GM23248 (cell line): Measurements from ENCODE around the gene IFNLR1. TPM values are rescaled to one million over a fixed set of nuclear protein-coding genes. Genes with fewer than 3 reads are reported as not detected.

Source experiments
- DNase-seq: peaks from one replicate; pipeline ENCODE4 v3.0.0-alpha.2; 2015
- H2AFZ ChIP-seq: fragments of 200-600 bp; sonication (generic); 2 replicates; pipeline ENCODE4 v1.6.1; 2016; ENCODE audit warnings: antibody characterized with exemption
- H3F3A ChIP-seq: fragments of 200-600 bp; sonication (generic); 2 replicates; pipeline ENCODE4 v1.6.1; 2016; ENCODE audit warnings: mild to moderate bottlenecking, antibody characterized with exemption, mixed run types; ENCODE audit not compliant: insufficient read depth
- H3K27ac ChIP-seq: fragments of 200-600 bp; sonication (generic); 2 replicates; pipeline ENCODE4 v1.5.1; 2016; ENCODE audit warnings: mild to moderate bottlenecking
- H3K27me3 ChIP-seq: fragments of 200-600 bp; sonication (generic); replicated peaks from 2 replicates; pipeline ENCODE4 v1.6.1; 2016; ENCODE audit warnings: mild to moderate bottlenecking; ENCODE audit not compliant: insufficient read depth
- H3K36me3 ChIP-seq: fragments of 200-600 bp; sonication (generic); 2 replicates; pipeline ENCODE4 v1.6.1; 2016; ENCODE audit warnings: low read depth, mild to moderate bottlenecking
- H3K4me1 ChIP-seq: fragments of 200-600 bp; sonication (generic); 2 replicates; pipeline ENCODE4 v1.6.1; 2016; ENCODE audit warnings: mild to moderate bottlenecking; ENCODE audit not compliant: insufficient read depth
- H3K4me2 ChIP-seq: fragments of 200-600 bp; sonication (generic); one replicate; pipeline ENCODE4 v1.6.1; 2016; ENCODE audit warnings: mild to moderate bottlenecking; ENCODE audit not compliant: unreplicated experiment
- H3K4me3 ChIP-seq: fragments of 200-600 bp; sonication (generic); 2 replicates; pipeline ENCODE4 v1.5.1; 2016; ENCODE audit warnings: mild to moderate bottlenecking
- H3K79me2 ChIP-seq: fragments of 200-600 bp; sonication (generic); 2 replicates; pipeline ENCODE4 v1.6.1; 2016; ENCODE audit warnings: mild to moderate bottlenecking; ENCODE audit not compliant: insufficient read depth
- H3K9ac ChIP-seq: fragments of 200-600 bp; sonication (generic); 2 replicates; pipeline ENCODE4 v1.6.1; 2016; ENCODE audit warnings: mild to moderate bottlenecking
- H3K9me2 ChIP-seq: fragments of 200-600 bp; sonication (generic); 2 replicates; pipeline ENCODE4 v1.6.1; 2016; ENCODE audit warnings: mixed run types, mild to moderate bottlenecking, moderate library complexity; ENCODE audit not compliant: insufficient read depth
- H3K9me3 ChIP-seq: fragments of 200-600 bp; sonication (generic); one replicate; pipeline ENCODE4 v1.6.1; 2017; ENCODE audit warnings: low read depth
- H4K20me1 ChIP-seq: fragments of 200-600 bp; sonication (generic); 2 replicates; pipeline ENCODE4 v1.6.0; 2016; ENCODE audit not compliant: insufficient read depth
- EZH2 ChIP-seq: fragments of 200-600 bp; sonication (generic); IDR thresholded peaks from 2 replicates; pipeline ENCODE4 v1.6.1; 2018; ENCODE audit warnings: antibody characterized with exemption, mild to moderate bottlenecking; ENCODE audit not compliant: insufficient read depth, poor library complexity, severe bottlenecking
- EZH2phosphoT487 ChIP-seq: fragments of 200-600 bp; sonication (generic); IDR thresholded peaks from 2 replicates; pipeline ENCODE4 v1.6.1; 2018; ENCODE audit warnings: antibody characterized with exemption, moderate library complexity, mild to moderate bottlenecking, low read depth; ENCODE audit not compliant: insufficient read depth
- WGBS, 2 experiments: methylation state at CpG; one replicate each; pipeline ENCODE4 v1.1.6; 2015 to 2017; ENCODE audit warnings: low lambda C conversion rate in 2 of 2, low coverage in 1 of 2; ENCODE audit errors: missing lambda C conversion rate in 2 of 2; 5-methylcytosine and 5-hydroxymethylcytosine counted together
- in situ Hi-C: fragments of 300-500 bp; cut with MboI; formaldehyde crosslinking; loops from 2 replicates; pipeline ENCODE4 v1.15.0; 2020
- polyA plus RNA-seq: library from polyadenylated mRNA; unstranded; fragments of >200 nt; fragmentation: Nextera tagmentation; extraction: Ambion mirVana; gene quantifications from 2 replicates; pipeline ENCODE4 v1.2.1, GENCODE V29; 2016
- total RNA-seq: library from RNA; depleted of rRNA; stranded (reverse); fragments of >200 nt; shearing (Covaris generic); gene quantifications from 2 replicates; pipeline ENCODE4 v1.2.3, GENCODE V29; 2014

IFNLR1 gene
- total and polyA plus RNA-seq, 2 experiments from 2014 or later = not detected

DNA sequence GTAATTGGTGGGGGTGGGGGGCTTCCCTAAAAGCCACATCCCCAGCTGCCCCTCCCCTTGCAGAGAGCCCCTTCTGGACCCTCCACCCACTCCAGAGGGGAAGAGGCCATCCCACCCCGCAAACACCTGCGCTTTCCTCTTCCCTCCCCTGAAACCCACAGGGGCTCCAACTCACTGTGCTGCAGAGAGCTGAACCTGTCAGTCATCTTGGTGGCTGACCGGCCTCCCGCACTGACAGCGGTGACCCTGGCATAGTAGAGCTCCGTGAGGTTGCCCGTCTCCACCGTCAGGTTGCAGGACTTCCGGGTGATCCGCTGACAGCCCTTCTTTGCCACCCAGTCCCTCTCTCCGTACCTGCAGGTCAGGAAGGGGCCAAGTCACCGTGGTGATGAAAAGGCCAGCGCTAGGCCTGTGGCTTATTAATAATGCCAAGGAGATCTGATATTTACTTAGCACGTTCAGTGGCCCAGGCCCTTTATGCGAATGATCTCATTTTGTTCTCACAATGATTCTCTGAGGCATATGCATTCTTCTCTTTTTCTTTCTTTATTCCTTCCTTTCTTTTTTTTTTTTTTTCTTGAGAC is 50.0 kb downstream of the IFNLR1 start:
- Histone ChIP-seq H2AFZ (no peak overlapping the region), H3K4me1 (no peaks in the 10 kb centered on the region), H3F3A (no peaks in the 10 kb centered on the region; the same call in 1 of the 2 replicates), H3K9me3 (no peaks in the 10 kb centered on the region), H3K79me2 (no peaks in the 10 kb centered on the region), H3K9ac (no peak overlapping the region), H3K4me3 (no peak overlapping the region), H4K20me1 (no peaks in the 10 kb centered on the region), H3K27me3 (no peaks in the 10 kb centered on the region), H3K36me3 (no peaks in the 10 kb centered on the region), H3K4me2 (no peak overlapping the region), H3K27ac (no peak overlapping the region), H3K9me2 (no peaks in the 10 kb centered on the region)
- in situ Hi-C loops = no loop called here
- 85 to 87% methylated on average over 15 of the region's 15 CpGs for WGBS, 2 experiments
- TF ChIP-seq EZH2 (no peak), EZH2phosphoT487 (no peak)
- no peak for DNase-seq

- in situ Hi-C loops = no loop called here
- no peak overlapping the region for H3K9ac ChIP-seq
- H3K27me3 ChIP-seq = no peaks in the 10 kb centered on the region
- no peak overlapping the region for H3K4me3 ChIP-seq
- H3K27ac ChIP-seq = no peak overlapping the region
- H3K79me2 ChIP-seq = no peaks in the 10 kb centered on the region
- TF ChIP-seq EZH2phosphoT487 (no peak), EZH2 (no peak)
- no peaks in the 10 kb centered on the region for H3K9me3 ChIP-seq
- H3F3A ChIP-seq = no peaks in the 10 kb centered on the region; the same call in 1 of the 2 replicates
- no peaks in the 10 kb centered on the region for H4K20me1 ChIP-seq
- no peak overlapping the region for H2AFZ ChIP-seq
- H3K36me3 ChIP-seq = no peaks in the 10 kb centered on the region
- H3K4me1 ChIP-seq = no peaks in the 10 kb centered on the region
- no peak for DNase-seq
- no peak overlapping the region for H3K4me2 ChIP-seq
- 77 to 80% methylated on average over 3 of the region's 3 CpGs for WGBS, 2 experiments
- no peaks in the 10 kb centered on the region for H3K9me2 ChIP-seq
Observed at GRCh38 chr1:24134376-24134775, 52.7 kb downstream of the IFNLR1 start.

DNA sequence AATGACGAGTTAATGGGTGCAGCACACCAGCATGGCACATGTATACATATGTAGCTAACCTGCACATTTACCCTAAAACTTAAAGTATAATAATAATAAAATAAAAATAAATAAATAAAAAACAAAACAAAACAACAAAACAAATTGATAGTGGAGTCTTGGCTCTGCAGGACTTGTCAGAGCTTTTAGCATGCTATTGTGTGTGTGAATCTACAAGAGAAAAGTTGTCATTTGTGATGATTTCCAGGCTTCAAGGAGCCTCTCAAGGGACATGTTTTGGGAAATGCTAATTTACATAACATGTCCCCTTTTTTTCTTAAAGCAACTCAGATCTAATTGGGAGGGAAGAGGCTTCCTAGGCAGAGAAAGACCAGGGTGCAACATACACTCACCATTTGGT is 53.3 kb downstream of the IFNLR1 start:
- H3K4me3 ChIP-seq = no peak overlapping the region
- H3K36me3 ChIP-seq = no peaks in the 10 kb centered on the region
- DNase-seq = no peak
- no peak overlapping the region for H3K9ac ChIP-seq
- H3K9me3 ChIP-seq = no peaks in the 10 kb centered on the region
- H3F3A ChIP-seq = no peaks in the 10 kb centered on the region; the same call in 1 of the 2 replicates
- TF ChIP-seq EZH2 = no peak
- TF ChIP-seq EZH2phosphoT487 = no peak
- in situ Hi-C loops = no loop called here
- no peak overlapping the region for H2AFZ ChIP-seq
- no peaks in the 10 kb centered on the region for H4K20me1 ChIP-seq
- 88 to 90% methylated on average over 1 of the region's 1 CpG for WGBS, 2 experiments
- no peaks in the 10 kb centered on the region for H3K9me2 ChIP-seq
- no peaks in the 10 kb centered on the region for H3K27me3 ChIP-seq
- H3K79me2 ChIP-seq = no peaks in the 10 kb centered on the region
- H3K27ac ChIP-seq = no peak overlapping the region
- no peaks in the 10 kb centered on the region for H3K4me1 ChIP-seq
- no peak overlapping the region for H3K4me2 ChIP-seq

DNA sequence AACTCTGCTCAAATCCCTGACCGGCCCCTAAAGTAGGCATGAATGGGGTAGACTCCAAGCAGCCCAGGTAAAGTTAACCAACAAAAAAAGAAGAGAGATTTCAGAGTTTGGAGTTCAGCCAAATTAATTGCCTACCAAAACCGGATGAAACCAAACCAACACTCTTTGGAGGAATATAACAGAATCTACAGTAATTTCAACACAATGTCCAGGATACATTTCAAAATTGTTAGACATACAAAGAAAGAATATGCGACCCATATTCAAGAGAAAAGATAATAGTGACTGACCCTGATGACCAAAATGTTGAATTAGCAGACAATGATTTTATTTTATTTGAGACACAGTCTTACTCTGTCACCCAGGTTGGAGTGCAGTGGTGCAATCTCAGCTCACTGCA is 56.7 kb downstream of the IFNLR1 start:
- WGBS, 2 experiments = 57 to 61% methylated on average over 3 of the region's 3 CpGs
- TF ChIP-seq EZH2 = no peak
- TF ChIP-seq EZH2phosphoT487 = no peak
- H3K4me3 ChIP-seq = no peak overlapping the region

More for the DNA sequence above, 56.7 kb downstream of the IFNLR1 start:
- H3K79me2 ChIP-seq = no peaks in the 10 kb centered on the region
- no peak overlapping the region for H3K9ac ChIP-seq
- H4K20me1 ChIP-seq = no peaks in the 10 kb centered on the region
- DNase-seq = no peak
- in situ Hi-C loops = no loop called here
- H3K27ac ChIP-seq = no peak overlapping the region
- H3K9me3 ChIP-seq = no peaks in the 10 kb centered on the region
- H2AFZ ChIP-seq = no peak overlapping the region
- no peaks in the 10 kb centered on the region for H3K4me1 ChIP-seq
- no peak overlapping the region for H3K4me2 ChIP-seq
- H3F3A ChIP-seq = peaks cover 5% of the 10 kb centered on the region; the same call in 1 of the 2 replicates
- no peaks in the 10 kb centered on the region for H3K9me2 ChIP-seq
- H3K27me3 ChIP-seq = no peaks in the 10 kb centered on the region
- no peaks in the 10 kb centered on the region for H3K36me3 ChIP-seq
